ENCODE measurements around the gene EXOC6B.
"Not testable (repeated sequence)": the region's sequence is repeated elsewhere in the genome, so short reads cannot be mapped to it uniquely, and the experiment has no call there.

The EXOC6B gene

DNA sequence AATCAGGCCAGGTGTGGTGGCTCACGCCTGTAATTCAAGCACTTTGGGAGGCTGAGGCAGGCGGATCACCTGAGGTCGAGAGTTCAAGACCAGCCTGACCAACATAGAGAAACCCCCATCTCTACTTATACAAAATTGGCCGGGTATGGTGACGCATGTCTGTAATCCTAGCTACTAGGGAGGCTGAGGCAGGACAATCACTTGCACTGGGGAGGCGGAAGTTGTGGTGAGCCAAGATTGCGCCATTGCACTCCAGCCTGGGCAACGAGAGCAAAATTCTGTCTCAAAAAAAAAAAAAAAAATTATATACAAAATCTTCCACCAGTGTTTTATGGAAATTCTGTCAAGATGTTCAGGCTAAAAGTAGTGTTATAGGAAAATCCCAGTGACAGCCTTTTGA is 290.2 kb downstream of the EXOC6B start:
- not testable (repeated sequence) for DNase-seq

DNA sequence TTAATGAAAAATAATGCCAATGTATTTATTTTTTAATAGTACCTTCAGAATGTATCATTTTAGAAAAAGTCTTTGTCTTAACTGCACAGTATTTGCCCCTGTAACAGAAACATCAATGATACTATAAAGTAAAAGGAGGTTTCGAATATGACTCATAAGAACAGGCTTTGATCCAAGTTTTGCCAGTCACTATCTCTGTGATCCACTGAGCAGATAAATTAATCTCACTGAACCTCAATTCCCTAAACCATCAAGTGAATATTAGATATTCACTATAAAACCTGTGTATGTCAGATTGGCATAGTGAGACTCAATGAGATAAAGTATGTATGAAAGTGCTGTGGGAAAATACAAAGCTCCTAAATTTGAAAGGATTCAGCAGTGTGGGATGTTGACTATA is 292.1 kb downstream of the EXOC6B start:
- no peak for DNase-seq

DNA sequence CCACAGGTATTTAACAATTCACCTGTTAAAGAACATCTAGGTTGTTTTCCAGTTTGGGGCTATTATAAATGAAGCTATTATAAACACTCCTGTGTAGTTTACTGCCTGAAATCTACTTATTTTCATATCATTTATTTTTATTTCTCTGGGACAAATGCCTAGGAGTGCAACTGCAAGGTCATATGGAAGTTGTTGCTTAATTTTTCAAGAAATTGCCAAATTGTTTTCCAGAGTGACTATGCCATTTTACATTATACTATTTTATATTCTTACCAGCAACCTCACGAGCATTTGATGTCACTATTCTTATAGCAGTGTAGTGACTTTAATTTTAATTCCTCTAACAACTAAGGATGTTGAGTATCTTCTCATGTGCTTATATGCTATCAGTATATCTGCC is 298.4 kb downstream of the EXOC6B start:
- no peak for DNase-seq

DNA sequence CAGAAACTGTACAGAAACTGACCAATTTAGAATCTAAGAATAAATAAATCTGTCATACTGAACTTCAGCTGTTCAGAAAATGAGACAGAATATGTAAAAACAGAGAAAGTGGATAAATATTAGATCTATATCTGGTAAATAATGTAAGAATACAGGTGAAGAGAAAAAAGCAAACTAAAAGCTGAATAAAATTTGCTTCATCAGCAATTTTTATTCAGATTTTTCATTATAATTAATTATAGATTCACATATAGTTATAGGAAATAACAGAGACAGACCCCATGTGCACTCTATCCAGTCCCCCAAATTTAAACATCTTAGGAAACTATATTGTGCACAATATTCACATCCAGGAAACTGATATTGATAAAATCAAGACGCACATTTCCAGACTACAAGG is 299.2 kb downstream of the EXOC6B start:
- DNase-seq: no peak

DNA sequence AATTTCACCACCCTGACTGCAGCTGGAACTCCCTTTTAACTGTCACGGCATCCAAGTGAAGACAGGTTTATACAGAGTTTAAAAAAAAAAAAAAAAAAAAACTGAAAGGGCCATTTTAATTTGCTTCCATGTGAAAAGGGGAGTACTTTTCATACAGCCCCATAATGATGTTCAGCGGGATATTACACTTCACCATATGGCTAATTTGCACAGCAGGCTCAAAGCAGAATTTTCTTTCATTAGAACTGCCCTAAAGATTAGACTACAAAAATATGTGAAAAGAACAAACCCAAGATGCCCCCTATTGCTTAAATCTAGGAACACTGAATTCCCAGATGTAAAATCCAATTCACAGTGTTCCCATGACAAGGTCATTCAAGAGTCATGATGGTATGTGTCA is 301.8 kb downstream of the EXOC6B start:
- peak; percentile 7 for DNase-seq

DNA sequence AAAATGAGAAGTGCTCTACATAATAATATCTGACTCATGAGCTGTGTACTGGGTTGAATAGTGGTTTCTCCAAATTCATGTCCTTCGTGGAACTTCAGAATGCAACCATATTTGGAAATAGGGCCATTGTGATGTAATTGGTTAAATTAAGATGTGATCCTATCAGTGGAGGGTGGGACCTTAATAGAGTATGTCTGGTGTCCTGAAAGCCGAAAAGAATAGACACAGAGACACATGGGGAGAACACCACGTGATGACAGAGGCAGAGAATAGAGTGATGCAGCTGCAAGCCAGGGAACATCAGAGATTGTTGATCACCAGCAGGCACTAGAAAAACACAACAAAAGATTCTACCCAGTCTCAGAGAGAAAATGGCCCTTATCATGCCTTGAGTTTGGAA is 310.1 kb downstream of the EXOC6B start:
- DNase-seq: no peak

DNA sequence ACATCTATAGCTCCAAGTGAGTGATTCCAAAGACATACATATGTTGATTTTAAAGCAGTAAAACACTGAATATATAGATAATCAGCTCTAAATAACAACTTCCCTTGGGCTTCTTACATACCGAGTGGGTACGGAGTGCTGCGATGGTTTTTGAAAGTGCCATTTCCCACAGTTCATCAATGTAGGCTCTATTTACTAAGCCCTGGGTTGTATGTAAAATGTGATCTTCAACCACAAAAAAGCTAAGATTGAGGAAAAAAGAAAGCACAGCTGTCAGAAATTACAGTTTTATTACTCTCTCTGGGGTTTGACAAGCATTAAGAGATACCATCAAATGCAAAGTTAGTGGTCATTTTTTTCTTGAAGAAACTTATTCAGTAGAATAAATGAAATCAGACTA is 312.8 kb downstream of the EXOC6B start:
- DNase-seq: no peak

DNA sequence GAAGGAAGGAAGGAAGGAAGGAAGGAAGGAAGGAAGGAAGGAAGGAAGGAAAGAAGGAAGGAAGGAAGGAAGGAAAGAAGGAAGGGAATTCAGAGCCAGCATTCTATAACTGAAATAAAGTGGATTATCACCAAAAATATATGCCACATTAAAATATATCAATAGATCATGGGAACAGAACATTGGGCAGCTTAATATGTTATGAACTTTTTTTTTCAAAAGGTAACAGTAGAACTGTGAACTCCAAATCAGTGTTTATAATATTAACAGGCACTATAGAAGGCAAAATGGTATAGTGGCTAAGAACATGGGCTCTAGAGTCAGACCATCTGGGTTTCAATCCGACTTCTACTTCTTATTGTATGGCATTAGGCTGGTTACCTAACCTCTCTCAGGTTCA is 313.5 kb downstream of the EXOC6B start:
- DNase-seq: no peak

DNA sequence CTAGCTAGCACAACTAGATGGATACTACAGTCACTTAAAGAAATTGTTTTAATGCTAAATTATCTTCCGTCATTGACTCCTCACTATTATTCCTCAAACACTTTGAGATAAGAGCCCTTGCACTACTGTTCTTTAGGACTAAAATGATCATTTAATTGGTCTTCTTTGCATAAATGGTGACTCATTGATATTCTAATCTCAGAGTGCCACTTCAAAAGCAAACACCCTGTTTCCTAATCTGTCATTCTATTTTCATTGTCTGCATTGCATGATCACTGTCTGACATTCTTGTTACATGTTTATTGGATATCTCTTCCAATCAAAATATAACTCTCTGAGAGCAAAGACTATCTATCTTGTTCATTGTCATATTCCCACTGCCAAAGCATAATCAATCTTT is 313.9 kb downstream of the EXOC6B start:
- DNase-seq: no peak

DNA sequence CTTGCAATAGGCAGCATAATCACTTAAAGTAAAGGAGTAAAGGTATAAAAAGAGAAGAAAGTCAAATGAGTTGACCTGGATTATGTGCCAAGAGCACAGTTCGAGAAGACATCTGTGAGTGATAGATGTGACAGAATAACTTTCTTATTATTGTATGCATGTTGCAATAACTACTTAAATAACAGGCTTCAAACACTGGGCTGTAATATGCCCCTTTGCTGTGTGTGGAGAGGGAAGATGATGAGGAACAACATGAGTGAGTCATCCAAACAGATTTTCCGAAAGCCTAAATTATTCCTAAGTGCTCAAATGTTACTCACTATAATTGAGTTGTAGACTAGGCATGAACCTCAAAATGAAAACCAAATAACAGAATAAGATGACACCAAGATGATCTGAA is 328.1 kb downstream of the EXOC6B start:
- DNase-seq: no peak

DNA sequence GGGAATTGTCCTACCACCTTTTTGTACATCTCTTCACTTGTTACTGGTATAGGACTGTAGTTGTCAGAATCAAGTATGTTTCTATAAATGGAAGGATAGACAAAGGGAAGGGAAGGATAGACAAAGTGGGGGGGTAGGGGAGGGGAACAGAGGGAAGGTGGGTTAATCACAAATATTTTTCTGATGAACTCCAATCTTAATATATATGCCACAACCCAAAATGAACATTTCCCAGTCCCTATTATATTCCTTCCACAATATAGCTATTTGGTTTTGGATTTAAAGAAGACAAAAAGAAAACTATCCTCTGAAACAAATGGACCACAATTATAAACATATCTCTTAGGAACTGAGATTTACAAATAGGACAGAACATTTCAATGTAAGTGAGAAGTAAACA is 329.4 kb downstream of the EXOC6B start:
- DNase-seq: no peak

DNA sequence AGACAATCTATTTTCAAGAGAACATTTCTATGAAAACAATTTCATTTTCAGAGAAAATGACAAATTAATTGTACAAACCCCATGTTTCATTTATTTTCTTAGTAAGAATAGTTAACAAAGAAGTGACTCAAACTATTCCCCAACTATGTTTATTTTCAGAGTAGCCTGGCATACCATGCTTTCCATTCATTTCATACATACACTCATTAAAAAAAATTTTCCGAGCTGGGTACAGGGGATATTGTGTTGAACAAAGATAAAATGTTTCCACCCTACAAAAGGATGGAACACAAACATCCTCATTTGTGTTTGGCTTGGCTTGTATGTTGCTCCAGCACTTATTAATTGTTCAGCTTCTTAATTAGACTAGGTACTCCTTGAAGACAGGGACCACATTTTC is 331.4 kb downstream of the EXOC6B start:
- no peak for DNase-seq

DNA sequence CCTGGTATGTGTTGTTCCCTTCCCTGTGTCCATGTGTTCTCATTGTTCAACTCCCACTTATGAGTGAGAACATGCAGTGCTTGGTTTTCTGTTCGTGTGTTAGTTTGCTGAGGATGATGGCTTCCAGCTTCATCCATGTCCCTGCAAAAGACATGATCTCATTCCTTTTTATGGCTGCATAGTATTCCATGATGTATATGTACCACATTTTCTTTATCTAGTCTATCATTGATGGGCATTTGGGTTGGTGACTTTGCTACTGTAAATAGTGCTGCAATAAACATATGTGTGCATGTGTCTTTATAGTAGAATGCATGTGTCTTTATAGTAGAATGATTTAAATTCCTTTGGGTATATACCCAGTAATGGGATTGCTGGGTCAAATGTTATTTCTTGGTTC is 341.2 kb downstream of the EXOC6B start:
- not testable (repeated sequence) for DNase-seq

DNA sequence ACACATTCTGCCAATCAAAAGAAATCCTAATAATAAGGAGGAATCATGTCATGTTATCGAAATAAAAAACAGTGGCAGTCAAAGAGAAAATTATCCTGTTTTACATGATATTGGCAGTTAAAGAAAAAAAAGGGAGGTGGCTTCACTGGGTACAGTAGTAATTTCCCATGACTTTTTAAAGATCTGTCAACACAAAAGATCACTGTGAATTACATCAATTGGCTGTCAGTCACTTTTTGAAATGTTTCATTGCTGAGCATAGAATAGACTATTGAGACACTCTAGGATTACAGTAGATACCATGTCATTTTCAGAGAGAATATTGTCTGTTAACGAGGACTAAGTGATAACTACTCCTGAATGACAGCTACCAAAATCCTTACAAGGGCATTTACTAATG is 342.5 kb downstream of the EXOC6B start:
- DNase-seq: no peak

DNA sequence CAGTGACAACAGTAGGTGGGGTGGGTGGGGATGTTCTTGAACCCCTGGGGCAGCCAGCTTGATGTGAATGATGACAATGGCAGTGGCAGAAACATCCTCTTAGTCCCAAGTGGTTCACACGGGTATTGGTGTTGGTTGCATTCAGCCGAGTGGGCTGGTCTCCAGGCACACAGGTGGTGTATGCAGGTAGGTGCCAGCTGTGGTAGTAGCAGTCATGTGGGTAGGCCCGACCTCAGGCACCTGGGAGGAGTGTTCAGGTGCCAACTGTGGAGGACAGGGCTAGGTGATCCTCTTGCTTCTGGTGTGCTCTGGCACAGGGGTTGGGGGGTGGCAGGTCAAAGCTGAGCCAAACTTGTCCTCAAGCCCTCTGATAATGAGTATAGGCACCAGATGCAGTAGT is 350.6 kb downstream of the EXOC6B start:
- no peak for DNase-seq

DNA sequence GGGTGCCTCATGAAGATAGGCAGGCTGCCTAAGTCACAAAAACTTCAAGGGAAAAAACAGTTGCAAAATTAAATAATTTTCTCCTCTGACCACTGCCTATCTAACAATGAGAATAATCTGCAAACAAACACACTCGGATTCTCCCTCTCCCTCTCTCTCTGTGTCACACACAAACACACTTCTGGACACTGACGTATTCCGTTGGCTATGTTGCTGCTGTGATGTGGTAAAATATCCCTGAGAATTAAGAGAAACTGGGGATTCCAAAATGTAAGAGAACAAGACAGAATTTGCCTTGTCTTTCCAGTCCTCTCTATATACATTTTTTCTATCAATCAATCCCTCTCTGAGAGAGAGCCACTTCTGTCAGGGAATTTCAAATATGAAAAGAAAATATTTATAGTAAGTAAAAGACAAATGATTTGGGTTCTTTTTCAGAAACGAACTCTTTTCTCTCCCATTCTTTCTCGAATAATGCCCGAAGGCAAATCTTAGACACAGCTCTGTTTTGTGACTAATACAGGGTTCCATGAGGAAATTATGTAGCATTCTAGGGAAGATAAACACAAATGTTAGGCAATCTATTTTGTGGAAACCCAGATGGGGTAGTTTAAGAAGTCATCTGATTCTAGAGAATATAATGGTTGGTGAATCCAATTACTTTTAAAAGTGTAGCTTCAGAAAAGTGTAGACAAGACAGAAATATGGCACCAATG is 367.9 kb downstream of the EXOC6B start:
- peak; percentile 1 for DNase-seq

DNA sequence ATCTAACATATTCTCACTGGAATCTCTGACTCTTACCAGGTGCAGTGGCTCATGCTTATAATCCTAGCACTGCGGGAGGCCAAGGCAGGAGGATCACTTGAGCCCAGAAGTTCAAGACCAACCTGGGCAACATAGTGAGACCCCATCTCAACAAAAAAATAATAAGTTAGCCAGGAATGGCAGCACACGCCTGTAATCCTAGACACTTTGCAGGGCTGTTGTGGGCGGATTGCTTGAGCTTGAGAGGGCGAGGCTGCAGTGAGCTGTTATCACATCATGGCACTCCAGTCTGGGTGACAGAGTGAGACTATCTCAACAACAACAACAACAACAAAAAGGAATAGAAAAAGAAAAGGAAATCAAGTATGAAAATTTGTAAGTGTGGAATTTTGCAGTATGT is 371.6 kb downstream of the EXOC6B start:
- no peak for DNase-seq

DNA sequence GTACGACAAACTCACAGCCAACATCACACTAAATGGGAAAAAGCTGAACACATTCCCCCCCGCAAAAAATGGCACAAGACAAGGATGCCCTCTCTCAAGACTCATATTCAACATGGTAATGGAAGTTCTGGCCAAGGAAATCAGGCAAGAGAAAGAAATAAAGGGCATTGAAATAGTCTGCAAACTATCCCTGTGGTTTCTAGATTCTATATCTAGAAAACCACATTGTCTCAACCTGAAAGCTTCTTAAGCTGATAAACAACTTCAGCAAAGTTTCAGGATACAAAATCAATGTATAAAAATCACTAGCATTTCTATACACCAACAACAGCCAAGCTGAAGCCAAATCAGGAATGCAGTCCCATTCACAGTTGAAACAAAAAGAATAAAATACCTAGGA is 383.6 kb downstream of the EXOC6B start:
- no peak for DNase-seq

DNA sequence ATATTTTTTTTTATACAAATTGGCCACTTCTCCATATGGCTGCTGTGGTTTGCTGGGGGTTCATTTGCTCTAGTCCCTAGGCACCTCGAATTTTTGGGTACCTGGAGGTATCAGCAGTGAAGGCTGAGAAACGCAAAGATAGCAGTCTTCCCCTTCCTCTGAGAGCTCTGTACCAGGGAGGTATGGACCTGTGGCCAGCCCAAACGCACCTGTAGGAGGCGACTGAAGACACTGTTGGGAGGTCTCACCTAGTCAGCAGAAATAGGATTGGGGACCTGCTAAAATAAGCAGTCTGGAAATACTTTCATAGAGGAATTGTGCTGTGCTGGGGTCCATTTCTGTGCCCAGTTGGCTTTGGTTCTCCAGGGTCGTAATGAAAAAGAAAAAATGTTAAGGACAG is 385.9 kb downstream of the EXOC6B start:
- no peak for DNase-seq

DNA sequence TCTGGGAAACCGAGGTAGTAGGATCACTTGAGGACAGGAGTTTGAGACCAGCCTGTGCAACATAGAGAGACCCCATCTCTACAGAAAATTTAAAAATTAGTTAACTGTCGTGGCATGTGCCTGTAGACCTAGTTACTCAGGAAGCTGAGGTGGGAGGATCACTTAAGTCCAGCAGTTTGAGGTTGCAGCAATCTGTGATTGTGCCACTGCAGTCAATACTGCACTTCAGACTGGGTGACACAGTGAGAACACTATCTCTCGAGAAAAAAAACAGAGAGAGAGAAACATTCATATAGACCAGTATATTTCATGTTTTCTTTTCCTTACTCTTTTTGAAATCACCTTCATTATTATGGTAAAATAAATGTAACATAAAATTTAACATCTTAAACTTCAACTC is 387.5 kb downstream of the EXOC6B start:
- no peak for DNase-seq

DNA sequence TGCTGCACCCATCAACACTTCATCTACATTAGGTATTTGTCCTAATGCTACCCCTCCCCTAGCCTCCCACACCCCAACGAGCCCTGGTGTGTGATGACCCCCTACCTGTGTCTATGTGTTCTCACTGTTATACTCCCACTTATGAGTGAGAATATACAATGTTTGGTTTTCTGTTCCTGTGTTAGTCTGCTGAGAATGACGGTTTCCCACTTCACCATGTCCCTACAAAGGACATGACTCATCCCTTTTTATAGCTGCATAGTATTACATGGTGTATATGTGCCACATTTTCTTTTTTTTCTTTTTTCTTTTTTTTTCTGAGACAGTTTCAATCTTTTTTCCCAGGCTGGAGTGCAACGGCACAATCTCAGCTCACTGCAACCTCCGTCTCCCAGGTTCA is 394.1 kb downstream of the EXOC6B start:
- no peak for DNase-seq

DNA sequence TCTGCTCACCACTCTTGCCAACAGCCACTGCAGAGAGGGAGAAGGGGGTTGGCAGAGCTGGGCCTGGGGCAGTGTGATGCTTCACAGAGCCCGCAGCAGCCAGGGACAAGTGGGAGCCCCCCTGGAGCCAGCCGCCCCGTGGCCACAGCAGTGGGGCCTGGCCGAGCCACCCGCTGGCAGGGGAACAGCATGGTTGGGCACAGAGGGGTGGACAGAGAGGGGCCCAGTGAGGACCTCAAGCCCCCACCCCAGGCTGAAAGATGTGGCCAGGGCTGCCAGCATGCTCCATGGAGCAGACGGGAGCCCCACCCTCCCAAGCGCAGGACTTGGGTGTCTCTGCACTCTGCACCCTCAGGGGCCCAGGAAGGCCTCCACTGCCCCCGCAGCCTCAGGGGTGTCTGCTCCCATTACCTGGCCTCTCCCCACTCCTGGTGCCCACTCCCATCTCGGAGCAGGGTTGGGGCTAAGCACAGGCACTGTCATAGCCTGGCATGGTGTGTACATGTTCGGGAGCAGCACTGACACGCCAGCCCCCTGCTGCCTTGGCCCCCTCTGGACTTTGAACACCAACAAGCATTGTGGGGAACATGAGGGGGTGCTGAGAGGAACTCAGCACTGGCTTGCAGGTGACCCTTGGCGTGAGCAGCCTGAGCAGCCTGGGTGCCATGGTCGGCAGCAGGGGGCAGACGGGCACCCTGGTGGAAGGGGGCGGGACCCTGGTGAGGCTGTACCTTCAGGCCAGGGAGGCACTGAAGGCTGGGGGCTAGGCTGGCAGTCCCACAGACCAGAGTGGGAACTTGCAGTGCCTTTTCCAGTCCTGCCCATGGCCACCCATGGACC is 398.6 kb downstream of the EXOC6B start:
- DNase-seq: no peak

DNA sequence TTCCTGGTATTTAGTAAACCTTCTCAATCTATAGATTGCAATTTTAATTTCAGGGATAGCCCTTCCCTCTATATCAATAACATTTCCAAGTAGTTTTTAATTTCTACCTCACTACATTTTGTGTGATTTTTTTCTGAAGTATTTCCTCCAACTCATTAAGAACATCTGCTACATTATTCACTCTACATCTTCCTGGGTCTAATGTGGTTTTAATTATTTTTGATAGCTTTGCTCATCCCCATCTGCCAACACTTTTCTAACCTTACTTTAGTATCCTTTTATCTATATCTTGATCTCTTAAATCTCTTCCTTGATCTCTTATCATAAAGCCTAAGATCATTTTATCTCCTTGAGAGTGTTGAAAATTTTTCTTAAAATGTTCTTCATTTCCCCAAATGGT is 399.8 kb downstream of the EXOC6B start:
- no peak for DNase-seq

DNA sequence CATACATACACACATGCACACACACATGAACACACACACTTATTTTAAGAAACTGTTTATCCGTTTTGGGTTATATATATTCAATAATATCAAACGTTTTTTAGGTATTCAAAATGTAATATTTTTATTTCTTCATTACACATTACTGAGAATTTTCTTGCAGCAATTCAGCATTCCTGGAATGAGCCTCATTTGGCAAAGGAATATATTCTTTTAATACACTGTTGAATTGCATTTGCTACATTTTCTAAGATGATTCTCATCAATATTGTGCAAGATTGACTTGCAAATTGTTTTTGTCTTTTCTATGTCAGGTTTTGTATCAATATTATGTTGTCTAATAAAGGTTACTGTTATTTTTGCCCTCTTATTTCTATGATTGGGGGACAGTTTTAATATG is 402.1 kb downstream of the EXOC6B start:
- no peak for DNase-seq

All from eye (tissue), 1 donor.